AG08396 (cell line): ENCODE measurements around the gene MLPH.
A peak's percentile ranks its signal among the peaks of the same experiment; 100 is the strongest.
"Not testable (repeated sequence)": the region's sequence is repeated elsewhere in the genome, so short reads cannot be mapped to it uniquely, and the experiment has no call there.

Experiments used
- DNase-seq: peaks from one replicate; pipeline ENCODE4 v3.0.0; 2012; ENCODE audit warnings: low spot score, mixed read lengths

The MLPH gene

GRCh38 chr2:237588044-237588696, 101.1 kb downstream of the MLPH start:
- DNase-seq, result no peak

- DNase-seq, result no peak
Measured at GRCh38 chr2:237590272-237591140, 103.5 kb downstream of the MLPH start, which contains the start of gene RAB17. RAB17 (minus strand) TSS chr2:237590734; CDS start chr2:237586154, 4,580 bp downstream.

GRCh38 chr2:237591141-237591881, 104.3 kb downstream of the MLPH start:
- DNase-seq, result no peak

- DNase-seq, result no peak
Measured at GRCh38 chr2:237592425-237592980, 105.5 kb downstream of the MLPH start.

GRCh38 chr2:237593036-237593435, 106.0 kb downstream of the MLPH start:
- DNase-seq, result no peak

- no peak for DNase-seq
Measured at GRCh38 chr2:237593596-237594320, 106.7 kb downstream of the MLPH start.

GRCh38 chr2:237594514-237594871, 107.4 kb downstream of the MLPH start:
- no peak for DNase-seq

- not testable (repeated sequence) for DNase-seq
Measured at GRCh38 chr2:237595829-237596519, 108.9 kb downstream of the MLPH start.

GRCh38 chr2:237596520-237597195, 109.6 kb downstream of the MLPH start:
- DNase-seq, result no peak

- no peak for DNase-seq
Measured at GRCh38 chr2:237597196-237598145, 110.4 kb downstream of the MLPH start.

- no peak for DNase-seq
Measured at GRCh38 chr2:237598468-237599208, 111.6 kb downstream of the MLPH start.

- no peak for DNase-seq
Measured at GRCh38 chr2:237599465-237600110, 112.5 kb downstream of the MLPH start.

GRCh38 chr2:237600205-237600846, 113.3 kb downstream of the MLPH start:
- peak; percentile 69 for DNase-seq

- DNase-seq, result no peak
Measured at GRCh38 chr2:237601453-237602116, 114.5 kb downstream of the MLPH start.

GRCh38 chr2:237602409-237602808, 115.4 kb downstream of the MLPH start:
- no peak for DNase-seq

GRCh38 chr2:237603049-237603717, 116.1 kb downstream of the MLPH start:
- no peak for DNase-seq
